AML-193 (cell line): ENCODE data around the gene ZNF662.

Experiments used
- DNase-seq, 2 experiments: peaks; one replicate each; lab custom pipeline; 2025; lab: John Stamatoyannopoulos, UW

Gene ZNF662

GRCh38 chr3:42936157-42936981 is 30.4 kb downstream of the ZNF662 start:
- DNase-seq: no peak

DNA sequence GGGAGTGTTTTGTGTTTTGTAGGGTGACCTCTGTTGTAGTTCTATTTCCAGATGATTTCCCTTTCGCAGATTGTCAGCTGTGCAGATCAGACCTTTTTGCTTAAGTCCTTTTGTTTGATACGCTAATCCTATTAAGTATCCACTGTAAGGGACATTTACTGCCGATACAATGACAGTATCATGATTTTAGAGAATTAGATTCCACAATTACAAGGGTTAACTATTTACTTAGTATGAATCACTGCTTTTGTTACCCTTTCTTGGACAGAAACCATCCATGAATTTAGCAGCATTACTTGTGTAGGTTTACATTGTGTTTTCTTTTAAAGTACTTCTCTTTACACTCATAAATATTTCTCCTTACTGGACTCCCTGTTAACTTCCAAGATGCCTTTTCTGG is 31.4 kb downstream of the ZNF662 start:
- DNase-seq: no peak

DNA sequence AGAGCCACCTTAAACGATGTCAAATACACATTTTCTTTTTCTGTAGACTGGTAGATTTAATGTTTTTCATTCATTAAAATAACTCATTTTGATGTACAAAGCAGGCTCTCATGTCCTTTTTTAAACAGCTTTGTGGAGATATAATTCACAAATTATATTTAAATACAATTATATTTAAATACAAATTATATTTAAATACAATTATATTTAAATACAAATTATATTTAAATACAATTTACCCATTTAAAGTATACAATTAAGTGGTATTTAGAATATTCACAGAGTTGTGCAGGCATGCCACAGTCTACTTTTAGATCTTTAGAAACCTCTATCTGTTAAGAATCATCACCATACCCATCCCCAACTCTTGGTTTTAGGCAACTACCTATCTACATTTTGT is 36.8 kb downstream of the ZNF662 start:
- DNase-seq: no peak

DNA sequence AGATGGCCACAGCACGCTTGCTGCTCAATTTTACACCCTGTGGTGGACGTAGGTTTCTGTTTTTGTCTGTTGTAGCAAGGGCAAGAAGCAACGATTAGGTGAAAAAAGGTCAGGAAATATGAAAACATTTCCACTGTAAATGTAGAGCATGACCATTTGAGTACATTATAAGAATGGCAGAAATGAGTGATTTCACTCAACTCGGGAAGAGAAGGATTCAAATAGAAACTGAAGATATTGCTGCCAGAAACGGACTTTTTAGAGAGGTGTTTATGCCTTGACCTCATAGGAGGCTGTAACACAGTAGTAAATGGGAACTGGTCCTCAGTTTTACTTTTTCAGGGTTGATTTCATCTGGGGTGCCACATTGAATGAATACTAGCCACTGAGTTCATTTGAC is 40.1 kb downstream of the ZNF662 start:
- no peak for DNase-seq

DNA sequence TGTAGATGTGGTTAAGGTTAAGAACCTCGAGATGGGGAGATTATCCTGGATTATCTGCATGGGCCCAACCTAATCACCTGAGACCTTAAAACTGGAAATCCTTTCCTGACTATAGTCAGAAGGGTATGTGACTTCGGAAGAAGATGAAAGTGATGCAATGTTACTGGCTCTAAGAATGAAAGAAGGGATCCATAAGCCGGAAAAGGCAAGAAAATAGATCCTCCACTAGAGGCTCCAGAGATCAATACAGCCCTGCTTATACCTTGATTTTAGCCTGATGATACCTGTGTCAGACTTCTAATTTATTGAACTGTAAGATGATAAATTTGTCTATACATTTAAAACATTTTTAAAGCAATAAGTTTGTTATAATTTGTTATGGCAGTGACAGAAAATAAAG is 51.6 kb downstream of the ZNF662 start:
- DNase-seq: no peak

- no peak for DNase-seq
Observed at GRCh38 chr3:42960282-42960681, 54.3 kb downstream of the ZNF662 start.

- no peak for DNase-seq
Observed at GRCh38 chr3:42960786-42961185, 54.8 kb downstream of the ZNF662 start.

DNA sequence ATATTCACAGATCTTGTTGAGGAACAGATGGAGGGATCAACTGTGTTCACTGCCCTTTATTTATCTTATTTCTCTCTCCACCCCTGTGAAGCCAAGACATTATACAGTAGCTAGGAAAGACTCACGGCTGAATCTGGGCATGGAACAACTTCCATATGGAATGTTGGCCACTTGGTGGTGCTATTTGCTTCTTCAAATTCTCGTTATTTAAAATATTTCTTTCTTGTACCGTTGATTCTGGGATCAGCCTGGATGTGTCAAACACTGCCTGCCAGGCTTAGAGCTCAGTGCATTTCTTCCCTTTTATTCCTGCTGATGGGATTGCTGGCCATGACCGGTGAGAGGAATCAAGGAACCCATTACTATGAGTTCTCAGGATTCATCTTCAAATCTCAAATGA is 55.7 kb downstream of the ZNF662 start:
- DNase-seq: peak; percentile 52 to 60

GRCh38 chr3:42963269-42963668 is 57.3 kb downstream of the ZNF662 start:
- DNase-seq: no peak

DNA sequence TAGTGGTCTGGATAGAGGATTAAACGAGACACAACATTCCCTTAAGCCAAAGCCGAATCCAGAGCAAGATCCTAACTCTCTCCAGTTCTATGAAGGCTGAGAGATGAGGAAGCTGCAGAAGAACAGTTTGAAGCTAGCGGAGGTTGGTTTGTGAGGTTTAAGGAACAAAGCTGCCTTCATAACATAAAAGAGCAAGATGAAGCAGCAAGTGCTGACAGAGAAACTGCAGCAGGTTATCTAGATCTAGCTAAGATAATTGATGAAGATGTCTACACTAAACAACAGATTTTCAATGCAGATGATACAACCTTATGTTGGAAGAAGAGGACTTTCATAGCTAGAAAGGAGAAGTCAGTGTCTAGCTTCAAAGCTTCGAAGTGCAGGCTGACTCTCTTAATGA is 58.3 kb downstream of the ZNF662 start:
- DNase-seq: no peak
